HepG2 (cell line): ENCODE measurements around the gene FGF19. TPM values are rescaled to one million over a fixed set of nuclear protein-coding genes. Genes with fewer than 3 reads are reported as not detected.

Source experiments
- ATAC-seq: fragments of 200-7000 bp; cut with Tn5 transposase; 3 replicates; pipeline ENCODE4 v1.9.1; 2020; ENCODE audit warnings: mild to moderate bottlenecking, moderate library complexity
- BruUV-seq: library from RNA; stranded (reverse); fragments of 400-500 nt; replicated peaks from 2 replicates; lab custom pipeline; 2021; lab: Mats Ljungman, UMichigan
- CTCF ChIA-PET: fragments of 300-600 bp; formaldehyde crosslinking; extraction: SDS; loops from one replicate; lab custom pipeline; 2021; ENCODE audit warnings: low total read pairs, inconsistent platforms, low intra/inter-chr PET ratio; lab: Yijun Ruan, JAX
- POLR2A ChIA-PET: fragments of 350-600 bp; sonication (Branson Sonifier 250); formaldehyde crosslinking; loops from one replicate; lab custom pipeline; 2020; ENCODE audit warnings: antibody characterized with exemption, inconsistent platforms; lab: Yijun Ruan, JAX
- DNase-seq: peaks from one replicate; pipeline ENCODE4 v3.0.0-alpha.2; 2015; ENCODE audit warnings: low spot score
- FAIRE-seq: peaks from 3 replicates; lab custom pipeline; 2011; peaks lifted over from hg19 to GRCh38; lab: Jason Lieb, UNC
- H2AFZ ChIP-seq: one replicate; pipeline ENCODE4 v1.6.1; 2011; ENCODE audit warnings: low read length, inconsistent platforms
- H3K27ac ChIP-seq: fragments of 300-600 bp; 3 replicates; pipeline ENCODE4 v1.8.0; 2011; ENCODE audit warnings: mixed run types, mild to moderate bottlenecking, mixed read lengths, low read length, inconsistent platforms; ENCODE audit not compliant: insufficient read depth; ENCODE audit errors: extremely low read length
- H3K27me3 ChIP-seq, 2 experiments: fragments of 200-600 bp in 1 of 2; 2 replicates in 1 of 2; 3 replicates in 1 of 2; pipeline versions ENCODE4 v1.6.0 to v1.8.0; 2011; ENCODE audit warnings: low read length in 2 of 2, mild to moderate bottlenecking in 2 of 2, moderate library complexity in 2 of 2, inconsistent platforms in 1 of 2; ENCODE audit not compliant: insufficient read depth in 2 of 2, control insufficient read depth in 1 of 2
- H3K36me3 ChIP-seq, 2 experiments: fragments of 200-600 bp in 1 of 2; replicated peaks in 1 of 2; 2 replicates in 1 of 2; 3 replicates in 1 of 2; pipeline versions ENCODE4 v1.5.1 to v1.8.0; 2011; ENCODE audit warnings: low read length in 2 of 2, inconsistent platforms in 1 of 2; ENCODE audit not compliant: insufficient read depth in 2 of 2, control insufficient read depth in 1 of 2
- H3K4me1 ChIP-seq: 2 replicates; pipeline ENCODE4 v1.5.1; 2012; ENCODE audit warnings: low read length, inconsistent platforms; ENCODE audit not compliant: insufficient read depth
- H3K4me2 ChIP-seq: 2 replicates; pipeline ENCODE4 v1.6.0; 2011; ENCODE audit warnings: low read depth, low read length, inconsistent platforms
- H3K4me3 ChIP-seq, 3 experiments: fragments of 200-600 bp in 1 of 3; sonication (generic), shearing (Covaris generic) in 1 of 3; replicated peaks in 1 of 3; 2 replicates each; pipeline ENCODE4 v1.5.1; 2011 to 2016; ENCODE audit warnings: low read length in 3 of 3, inconsistent platforms in 2 of 3, low read depth in 2 of 3, mild to moderate bottlenecking in 2 of 3, control low read depth in 1 of 3, mixed read lengths in 1 of 3; ENCODE audit not compliant: insufficient read depth in 1 of 3
- H3K79me2 ChIP-seq: one replicate; pipeline ENCODE4 v1.6.1; 2011; ENCODE audit warnings: low read length, inconsistent platforms; ENCODE audit not compliant: insufficient read depth
- H3K9ac ChIP-seq: 2 replicates; pipeline ENCODE4 v1.6.0; 2011; ENCODE audit warnings: mild to moderate bottlenecking, low read depth, low read length, inconsistent platforms; ENCODE audit not compliant: insufficient read depth
- H3K9me3 ChIP-seq: 2 replicates; pipeline ENCODE4 v1.5.1; 2012; ENCODE audit warnings: mild to moderate bottlenecking, low read length
- H4K20me1 ChIP-seq: 2 replicates; pipeline ENCODE4 v1.6.0; 2011; ENCODE audit warnings: inconsistent platforms, mild to moderate bottlenecking, low read length, moderate library complexity; ENCODE audit not compliant: insufficient read depth
- GLI4 ChIP-seq: sonication (generic); formaldehyde crosslinking; IDR thresholded peaks from 2 replicates; pipeline ENCODE4 v1.5.1; 2020; ENCODE audit warnings: missing genetic modification reagents, mild to moderate bottlenecking, moderate library complexity, borderline replicate concordance
- KAT2B ChIP-seq: fragments of 150-350 bp; IDR thresholded peaks from 2 replicates; pipeline ENCODE4 v1.6.1; 2014; ENCODE audit warnings: low read depth, low read length, borderline replicate concordance
- SETDB1 ChIP-seq: sonication (generic); formaldehyde crosslinking; IDR thresholded peaks from 2 replicates; pipeline ENCODE4 v1.5.1; 2020; ENCODE audit warnings: missing genetic modification reagents, mild to moderate bottlenecking, borderline replicate concordance
- ZNF142 ChIP-seq: sonication (generic); formaldehyde crosslinking; IDR thresholded peaks from 2 replicates; pipeline ENCODE4 v1.4.0; 2020; ENCODE audit warnings: missing genetic modification reagents
- ZSCAN20 ChIP-seq: sonication (generic); formaldehyde crosslinking; IDR thresholded peaks from 2 replicates; pipeline ENCODE4 v1.4.0; 2020; ENCODE audit warnings: missing genetic modification reagents, mild to moderate bottlenecking, borderline replicate concordance
- WGBS: methylation state at CpG from one replicate; pipeline ENCODE4 v1.1.6; 2017; ENCODE audit warnings: low lambda C conversion rate; 5-methylcytosine and 5-hydroxymethylcytosine counted together
- in situ Hi-C: cut with HindIII; loops from 2 replicates; pipeline ENCODE4 v1.10.0; 2017; ENCODE audit warnings: low pct_unique_long_range_greater_than_20kb; ENCODE audit not compliant: extremely low pct_ligation_motif_present
- intact Hi-C: fragments of 100-400 bp; cut with micrococcal nuclease; formaldehyde crosslinking; loops from one replicate; pipeline ENCODE4 v1.10.0; 2022; ENCODE audit not compliant: unreplicated experiment
- polyA plus RNA-seq, 8 experiments: library from polyadenylated mRNA; depleted of rRNA in 3 of 8; stranded (reverse) in 7 of 8; unstranded in 1 of 8; fragments of >200 nt; fragmentation: Illumina TruSeq in 4 of 8; extraction: Trizol in 4 of 8; gene quantifications; 2 replicates each; pipeline versions ENCODE4 v1.2.1 to v1.2.3, GENCODE V29; 2011 to 2016; ENCODE audit warnings: low read depth in 4 of 8, missing spikeins in 1 of 8, mixed read lengths in 1 of 8; ENCODE audit not compliant: insufficient read depth in 1 of 8
- total RNA-seq, 5 experiments: library from RNA; depleted of rRNA; stranded (reverse); fragments of >200 nt; fragmentation: Illumina TruSeq; extraction: Trizol; gene quantifications; 2 replicates each; pipeline ENCODE4 v1.2.3, GENCODE V29; 2016; ENCODE audit warnings: low read depth in 1 of 5

FGF19 gene
- total and polyA plus RNA-seq, 2 of the 13 experiments (the other 11 are each of a cell fraction or from before 2014, with no cell fraction given): 0.07 TPM; not detected in 1

GRCh38 chr11:69731110-69731509 is 27.3 kb upstream of the FGF19 start:
- H3K27me3 ChIP-seq: peaks cover 2 to 52% of the 10 kb centered on the region in 2 experiments; a peak in 4 of 5 replicates
- intact Hi-C loops (no loop called here), in situ Hi-C loops (no loop called here)
- ATAC-seq (no peak), FAIRE-seq (no peak), DNase-seq (no peak)
- peaks cover 11% of the 10 kb centered on the region; the same call in 1 of the 2 replicates for H3K9me3 ChIP-seq
- no peak overlapping the region for H3K27ac ChIP-seq
- H2AFZ ChIP-seq: no peak overlapping the region
- H3K4me2 ChIP-seq: no peak overlapping the region
- no TSS peak for BruUV-seq
- H3K4me3 ChIP-seq: no peak overlapping the region
- WGBS: 0% methylated on average over 1 of the region's 11 CpGs
- no peaks in the 10 kb centered on the region for H4K20me1 ChIP-seq
- CTCF ChIA-PET: no interaction called here
- no peaks in the 10 kb centered on the region for H3K79me2 ChIP-seq
- no peak overlapping the region for H3K9ac ChIP-seq
- TF ChIP-seq ZSCAN20 (no peak), ZNF142 (no peak), SETDB1 (CRISPR knock-in tag) (no peak), KAT2B (no peak), GLI4 (CRISPR knock-in tag) (no peak)
- H3K36me3 ChIP-seq: no peaks in the 10 kb centered on the region
- POLR2A ChIA-PET: no interaction called here
- H3K4me1 ChIP-seq: no peaks in the 10 kb centered on the region
